Measurements from ENCODE around the gene IL12RB2.

IL12RB2 gene

DNA sequence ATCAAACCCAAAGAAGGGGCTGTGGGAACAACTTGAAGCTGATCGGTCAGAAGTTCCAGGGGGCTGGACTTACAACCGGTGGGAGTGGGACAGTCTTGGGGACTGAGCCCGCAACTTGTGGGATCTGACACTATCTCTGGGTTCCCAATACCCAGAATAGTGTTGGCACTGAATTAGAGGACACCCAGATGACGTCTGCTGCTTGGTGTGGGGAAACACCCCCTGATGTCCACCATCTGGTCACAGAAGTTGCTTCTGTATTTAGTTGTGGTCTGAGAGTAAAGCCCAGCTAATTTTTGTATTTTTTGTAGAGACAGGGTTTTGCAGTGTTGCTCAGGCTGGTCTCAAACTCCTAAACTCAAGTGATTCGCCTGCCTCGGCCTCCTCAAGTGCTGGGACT lies 93.8 kb downstream of the IL12RB2 start:
- TF ChIP-seq EZH2phosphoT487 (IDR thresholded peaks at IDR 0.05; ENCODE audit: low read length) (no peak), EZH2 (optimal IDR thresholded peaks at IDR 0.05; ENCODE audit: low read depth, low read length) (no peak), CTCF (IDR thresholded peaks at IDR 0.05; ENCODE audit: low read length) (no peak)
- no peak overlapping the region for H3K4me3 ChIP-seq (ENCODE audit: low read length)
- H3K9me2 ChIP-seq (replicated peaks; ENCODE audit: insufficient read depth, low read length) = no peaks in the 10 kb centered on the region
- H2AFZ ChIP-seq (ENCODE audit: low read length) = no peak overlapping the region
- no peaks in the 10 kb centered on the region for H3K27me3 ChIP-seq (replicated peaks; ENCODE audit: insufficient read depth, low read length)
- no peaks in the 10 kb centered on the region for H3K79me2 ChIP-seq (ENCODE audit: low read length)
- no peak overlapping the region for H3K27ac ChIP-seq (ENCODE audit: low read length)
- no peaks in the 10 kb centered on the region for H4K20me1 ChIP-seq (ENCODE audit: insufficient read depth, low read length)
- H3K4me1 ChIP-seq (ENCODE audit: low read length) = no peaks in the 10 kb centered on the region
- no peak overlapping the region for H3K9ac ChIP-seq (ENCODE audit: low read length)
- no peak for DNase-seq
- no peak overlapping the region for H3K4me2 ChIP-seq (ENCODE audit: low read depth, low read length)
- peaks cover 3% of the 10 kb centered on the region; the same call in 1 of the 2 replicates for H3F3A ChIP-seq (ENCODE audit: insufficient read depth, low read length)
- H3K9me3 ChIP-seq (replicated peaks; ENCODE audit: insufficient read depth, low read length) = no peaks in the 10 kb centered on the region
- 0 out of 2 replicates have a peak, but pooled peaks cover 5% of the 10 kb centered on the region for H3K36me3 ChIP-seq (replicated peaks; ENCODE audit: insufficient read depth, low read length)

- Histone ChIP-seq H3K4me3 (ENCODE audit: low read length) (no peak overlapping the region), H3F3A (ENCODE audit: insufficient read depth, low read length) (peaks cover 11% of the 10 kb centered on the region; the same call in 1 of the 2 replicates), H3K9me2 (replicated peaks; ENCODE audit: insufficient read depth, low read length) (no peaks in the 10 kb centered on the region), H3K79me2 (ENCODE audit: low read length) (no peaks in the 10 kb centered on the region), H3K9ac (ENCODE audit: low read length) (no peak overlapping the region), H3K4me2 (ENCODE audit: low read depth, low read length) (no peak overlapping the region), H3K27ac (ENCODE audit: low read length) (no peak overlapping the region), H2AFZ (ENCODE audit: low read length) (no peak overlapping the region), H3K36me3 (replicated peaks; ENCODE audit: insufficient read depth, low read length) (peaks cover 5% of the 10 kb centered on the region; the same call in 1 of the 2 replicates), H3K27me3 (replicated peaks; ENCODE audit: insufficient read depth, low read length) (no peaks in the 10 kb centered on the region), H3K9me3 (replicated peaks; ENCODE audit: insufficient read depth, low read length) (no peaks in the 10 kb centered on the region), H4K20me1 (ENCODE audit: insufficient read depth, low read length) (no peaks in the 10 kb centered on the region), H3K4me1 (ENCODE audit: low read length) (no peaks in the 10 kb centered on the region)
- TF ChIP-seq EZH2 (optimal IDR thresholded peaks at IDR 0.05; ENCODE audit: low read depth, low read length) (no peak), CTCF (IDR thresholded peaks at IDR 0.05; ENCODE audit: low read length) (no peak), EZH2phosphoT487 (IDR thresholded peaks at IDR 0.05; ENCODE audit: low read length) (no peak)
- DNase-seq = no peak
These were observed 96.5 kb downstream of the IL12RB2 start for GRCh38 chr1:67404212-67404620.

DNA sequence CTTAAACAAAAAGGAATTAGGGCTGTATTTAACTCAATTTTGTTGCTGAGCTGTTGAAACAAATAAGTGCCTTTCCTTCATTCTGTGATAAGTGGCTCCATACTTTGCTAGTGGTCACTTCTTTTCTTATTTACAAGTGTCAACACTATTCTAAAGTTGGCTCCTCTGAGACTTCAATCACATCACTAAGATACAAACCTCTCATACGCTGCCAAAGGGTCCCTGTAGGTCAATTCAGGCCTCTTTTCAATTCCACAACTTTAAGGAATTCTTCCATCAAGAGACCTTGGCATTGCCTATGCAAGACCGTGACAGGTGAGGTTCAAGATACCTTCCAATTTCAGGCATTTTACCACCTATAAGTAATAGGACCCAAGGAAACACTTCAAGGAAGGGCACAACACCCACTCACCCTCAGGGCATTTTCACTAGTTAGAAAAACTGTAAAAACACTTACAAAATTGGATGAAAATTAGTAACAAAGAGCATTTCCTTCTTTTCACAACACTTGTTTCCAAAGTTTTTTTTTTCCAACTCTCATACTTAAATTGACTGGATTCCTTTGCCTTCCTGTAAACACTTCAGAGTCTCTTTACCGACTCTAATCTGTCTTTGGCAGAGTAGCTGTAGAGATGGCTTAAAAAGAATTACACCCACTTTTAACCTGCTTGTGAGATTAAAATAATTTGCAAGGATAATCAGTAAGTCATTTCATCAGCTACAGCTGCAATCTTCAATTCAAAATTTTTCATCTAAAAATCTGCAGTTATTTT lies 98.0 kb downstream of the IL12RB2 start:
- Histone ChIP-seq H3K36me3 (replicated peaks; ENCODE audit: insufficient read depth, low read length) (peaks cover 16% of the 10 kb centered on the region; the same call in 1 of the 2 replicates), H3K79me2 (ENCODE audit: low read length) (peaks cover 11% of the 10 kb centered on the region; the same call in 1 of the 2 replicates), H3K4me1 (ENCODE audit: low read length) (no peaks in the 10 kb centered on the region), H4K20me1 (ENCODE audit: insufficient read depth, low read length) (no peaks in the 10 kb centered on the region; the same call in 1 of the 2 replicates), H3K4me2 (ENCODE audit: low read depth, low read length) (no peak overlapping the region), H3K27me3 (replicated peaks; ENCODE audit: insufficient read depth, low read length) (no peaks in the 10 kb centered on the region), H3K9me2 (replicated peaks; ENCODE audit: insufficient read depth, low read length) (no peaks in the 10 kb centered on the region), H3K27ac (ENCODE audit: low read length) (no peak overlapping the region), H3K9ac (ENCODE audit: low read length) (no peak overlapping the region), H2AFZ (ENCODE audit: low read length) (no peak overlapping the region), H3F3A (ENCODE audit: insufficient read depth, low read length) (peaks cover 19% of the 10 kb centered on the region), H3K9me3 (replicated peaks; ENCODE audit: insufficient read depth, low read length) (no peaks in the 10 kb centered on the region), H3K4me3 (ENCODE audit: low read length) (no peak overlapping the region)
- no peak for DNase-seq
- TF ChIP-seq EZH2 (optimal IDR thresholded peaks at IDR 0.05; ENCODE audit: low read depth, low read length) (no peak), CTCF (IDR thresholded peaks at IDR 0.05; ENCODE audit: low read length) (no peak), EZH2phosphoT487 (IDR thresholded peaks at IDR 0.05; ENCODE audit: low read length) (no peak)

Measured in MM.1S (cell line).